Astrocyte (in vitro differentiated cells and primary cell): ENCODE data around the gene GRM5. TPM values are rescaled to one million over a fixed set of nuclear protein-coding genes. Genes with fewer than 3 reads are reported as not detected.

ENCODE experiments used
- DNase-seq: peaks from one replicate; pipeline ENCODE4 v3.0.0-alpha.2; 2010; ENCODE audit warnings: low read depth
- FAIRE-seq: peaks from 2 replicates; lab custom pipeline; 2011; peaks lifted over from hg19 to GRCh38; lab: Jason Lieb, UNC
- H2AFZ ChIP-seq: 2 replicates; pipeline ENCODE4 v1.6.0; 2012; ENCODE audit warnings: low read depth, low read length, inconsistent platforms
- H3K27ac ChIP-seq: 2 replicates; pipeline ENCODE4 v1.5.1; 2011; ENCODE audit warnings: low read depth, low read length, inconsistent platforms
- H3K27me3 ChIP-seq: 2 replicates; pipeline ENCODE4 v1.6.0; 2011; ENCODE audit warnings: low read length, inconsistent platforms; ENCODE audit not compliant: insufficient read depth
- H3K36me3 ChIP-seq: 2 replicates; pipeline ENCODE4 v1.5.1; 2011; ENCODE audit warnings: low read length, inconsistent platforms; ENCODE audit not compliant: insufficient read depth
- H3K4me1 ChIP-seq: 2 replicates; pipeline ENCODE4 v1.5.1; 2011; ENCODE audit warnings: low read length, inconsistent platforms; ENCODE audit not compliant: insufficient read depth
- H3K4me2 ChIP-seq: 2 replicates; pipeline ENCODE4 v1.6.0; 2012; ENCODE audit warnings: low read length, inconsistent platforms
- H3K4me3 ChIP-seq: 2 replicates; pipeline ENCODE4 v1.5.1; 2011; ENCODE audit warnings: low read depth, mild to moderate bottlenecking, low read length, inconsistent platforms; ENCODE audit not compliant: insufficient read depth
- H3K79me2 ChIP-seq: 2 replicates; pipeline ENCODE4 v1.6.0; 2012; ENCODE audit warnings: mild to moderate bottlenecking, low read length, inconsistent platforms; ENCODE audit not compliant: insufficient read depth
- H3K9ac ChIP-seq: 2 replicates; pipeline ENCODE4 v1.6.0; 2012; ENCODE audit warnings: mild to moderate bottlenecking, low read length, inconsistent platforms
- H3K9me3 ChIP-seq: 2 replicates; pipeline ENCODE4 v1.5.1; 2012; ENCODE audit warnings: low read depth, mild to moderate bottlenecking, low read length, inconsistent platforms; ENCODE audit not compliant: insufficient read depth
- H4K20me1 ChIP-seq: 2 replicates; pipeline ENCODE4 v1.6.0; 2012; ENCODE audit warnings: low read length, inconsistent platforms; ENCODE audit not compliant: insufficient read depth
- H3K27ac Mint-ChIP-seq: one replicate; pipeline ENCODE4 v1.8.0; 2021; ENCODE audit warnings: mild to moderate bottlenecking, mixed read lengths; ENCODE audit not compliant: unreplicated experiment
- H3K27me3 Mint-ChIP-seq: one replicate; pipeline ENCODE4 v1.8.0; 2021; ENCODE audit warnings: low read depth, mixed read lengths; ENCODE audit not compliant: unreplicated experiment
- H3K36me3 Mint-ChIP-seq: one replicate; pipeline ENCODE4 v1.8.0; 2021; ENCODE audit warnings: low read depth, mixed read lengths; ENCODE audit not compliant: unreplicated experiment
- H3K4me1 Mint-ChIP-seq: one replicate; pipeline ENCODE4 v1.8.0; 2021; ENCODE audit warnings: low read depth, mixed read lengths; ENCODE audit not compliant: unreplicated experiment
- H3K4me3 Mint-ChIP-seq: one replicate; pipeline ENCODE4 v1.8.0; 2021; ENCODE audit warnings: mild to moderate bottlenecking, moderate library complexity, mixed read lengths; ENCODE audit not compliant: unreplicated experiment
- H3K9me3 Mint-ChIP-seq: one replicate; pipeline ENCODE4 v1.8.0; 2021; ENCODE audit warnings: mild to moderate bottlenecking, mixed read lengths; ENCODE audit not compliant: unreplicated experiment
- EZH2 ChIP-seq: IDR thresholded peaks from 2 replicates; pipeline ENCODE4 v1.6.1; 2012; ENCODE audit warnings: mild to moderate bottlenecking, low read length, inconsistent platforms; ENCODE audit not compliant: insufficient read depth
- total RNA-seq: library from RNA; stranded (reverse); gene quantifications from 2 replicates; pipeline ENCODE4 v1.2.1, GENCODE V29; 2021
- TF ChIP-seq, protein P1 (sequence below): IDR thresholded peaks from 2 replicates; pipeline ENCODE4 v1.5.1; 2011; ENCODE audit warnings: low read depth, mild to moderate bottlenecking, inconsistent platforms, low read length, moderate library complexity; ENCODE audit not compliant: insufficient read depth

Gene GRM5
- total RNA-seq, 1 donor from 2014 or later, result 0.30 TPM

GRCh38 chr11:88655656-88656055, 410.1 kb downstream of the GRM5 start:
- Histone ChIP-seq H3K4me3 (no peak overlapping the region), H3K36me3 (no peaks in the 10 kb centered on the region), H3K27me3 (no peaks in the 10 kb centered on the region), H3K79me2 (no peaks in the 10 kb centered on the region), H4K20me1 (no peaks in the 10 kb centered on the region), H3K9me3 (no peaks in the 10 kb centered on the region), H3K4me1 (no peaks in the 10 kb centered on the region), H3K4me2 (no peak overlapping the region), H3K27ac (no peak overlapping the region), H3K9ac (no peak overlapping the region), H2AFZ (no peak overlapping the region)
- H3K9me3 Mint-ChIP-seq, result no peaks in the 10 kb centered on the region
- TF ChIP-seq EZH2, result no peak
- TF ChIP-seq, protein P1, sequence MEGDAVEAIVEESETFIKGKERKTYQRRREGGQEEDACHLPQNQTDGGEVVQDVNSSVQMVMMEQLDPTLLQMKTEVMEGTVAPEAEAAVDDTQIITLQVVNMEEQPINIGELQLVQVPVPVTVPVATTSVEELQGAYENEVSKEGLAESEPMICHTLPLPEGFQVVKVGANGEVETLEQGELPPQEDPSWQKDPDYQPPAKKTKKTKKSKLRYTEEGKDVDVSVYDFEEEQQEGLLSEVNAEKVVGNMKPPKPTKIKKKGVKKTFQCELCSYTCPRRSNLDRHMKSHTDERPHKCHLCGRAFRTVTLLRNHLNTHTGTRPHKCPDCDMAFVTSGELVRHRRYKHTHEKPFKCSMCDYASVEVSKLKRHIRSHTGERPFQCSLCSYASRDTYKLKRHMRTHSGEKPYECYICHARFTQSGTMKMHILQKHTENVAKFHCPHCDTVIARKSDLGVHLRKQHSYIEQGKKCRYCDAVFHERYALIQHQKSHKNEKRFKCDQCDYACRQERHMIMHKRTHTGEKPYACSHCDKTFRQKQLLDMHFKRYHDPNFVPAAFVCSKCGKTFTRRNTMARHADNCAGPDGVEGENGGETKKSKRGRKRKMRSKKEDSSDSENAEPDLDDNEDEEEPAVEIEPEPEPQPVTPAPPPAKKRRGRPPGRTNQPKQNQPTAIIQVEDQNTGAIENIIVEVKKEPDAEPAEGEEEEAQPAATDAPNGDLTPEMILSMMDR, result no peak
- DNase-seq, result no peak
- no peaks in the 10 kb centered on the region for H3K27me3 Mint-ChIP-seq
- no peak overlapping the region for H3K4me3 Mint-ChIP-seq
- no peak for FAIRE-seq
- no peaks in the 10 kb centered on the region for H3K4me1 Mint-ChIP-seq
- H3K27ac Mint-ChIP-seq, result no peak overlapping the region
- H3K36me3 Mint-ChIP-seq, result no peaks in the 10 kb centered on the region

- Histone ChIP-seq H3K4me2 (no peak overlapping the region), H3K79me2 (no peaks in the 10 kb centered on the region), H4K20me1 (no peaks in the 10 kb centered on the region), H3K9ac (no peak overlapping the region), H3K36me3 (no peaks in the 10 kb centered on the region), H2AFZ (no peak overlapping the region), H3K9me3 (no peaks in the 10 kb centered on the region), H3K4me1 (no peaks in the 10 kb centered on the region), H3K27me3 (no peaks in the 10 kb centered on the region), H3K4me3 (no peak overlapping the region), H3K27ac (no peak overlapping the region)
- Mint-ChIP-seq H3K4me1 (no peaks in the 10 kb centered on the region), H3K4me3 (no peak overlapping the region), H3K27ac (no peak overlapping the region), H3K36me3 (no peaks in the 10 kb centered on the region), H3K27me3 (no peaks in the 10 kb centered on the region), H3K9me3 (no peaks in the 10 kb centered on the region)
- FAIRE-seq (no peak), DNase-seq (no peak)
- TF ChIP-seq, protein P1, result no peak
- TF ChIP-seq EZH2, result no peak
Measured at GRCh38 chr11:88655196-88655595, 410.6 kb downstream of the GRM5 start.

- no peaks in the 10 kb centered on the region for H3K4me1 ChIP-seq
- H3K79me2 ChIP-seq, result no peaks in the 10 kb centered on the region
- H3K9ac ChIP-seq, result no peak overlapping the region
- FAIRE-seq (no peak), DNase-seq (no peak)
- H3K4me2 ChIP-seq, result no peak overlapping the region
- no peak overlapping the region for H3K27ac ChIP-seq
- H3K4me3 ChIP-seq, result no peak overlapping the region
- H3K36me3 ChIP-seq, result no peaks in the 10 kb centered on the region
- Mint-ChIP-seq H3K4me3 (no peak overlapping the region), H3K27ac (no peak overlapping the region), H3K36me3 (no peaks in the 10 kb centered on the region), H3K9me3 (no peaks in the 10 kb centered on the region), H3K4me1 (no peaks in the 10 kb centered on the region), H3K27me3 (no peaks in the 10 kb centered on the region)
- H4K20me1 ChIP-seq, result no peaks in the 10 kb centered on the region
- H2AFZ ChIP-seq, result no peak overlapping the region
- H3K9me3 ChIP-seq, result no peaks in the 10 kb centered on the region
- no peaks in the 10 kb centered on the region for H3K27me3 ChIP-seq
- TF ChIP-seq, protein P1, result no peak
- TF ChIP-seq EZH2, result no peak
Measured at GRCh38 chr11:88651556-88651955, 414.2 kb downstream of the GRM5 start.
